H9 (cell line): ENCODE data around the gene LRRC40. TPM values are rescaled to one million over a fixed set of nuclear protein-coding genes. Genes with fewer than 3 reads are reported as not detected.

Source experiments
- DNase-seq: peaks from one replicate; pipeline ENCODE4 v3.0.0-alpha.2; 2017
- H2AFZ ChIP-seq: one replicate; pipeline ENCODE4 v1.6.1; 2013; ENCODE audit warnings: mild to moderate bottlenecking, low read length, control low read depth, moderate library complexity
- H2AK5ac ChIP-seq: 2 replicates; pipeline ENCODE4 v1.6.1; 2013; ENCODE audit warnings: low read length, control low read depth, mixed read lengths; ENCODE audit not compliant: insufficient read length
- H2BK120ac ChIP-seq: one replicate; pipeline ENCODE4 v1.6.1; 2013; ENCODE audit warnings: low read depth, mild to moderate bottlenecking, low read length, control low read depth, inconsistent platforms; ENCODE audit not compliant: poor library complexity, severe bottlenecking
- H2BK12ac ChIP-seq: 2 replicates; pipeline ENCODE4 v1.6.1; 2013; ENCODE audit warnings: low read length, control low read depth, mixed read lengths, low read depth; ENCODE audit not compliant: insufficient read length
- H2BK15ac ChIP-seq: 2 replicates; pipeline ENCODE4 v1.6.1; 2013; ENCODE audit warnings: low read depth, low read length, control low read depth
- H2BK20ac ChIP-seq: one replicate; pipeline ENCODE4 v1.6.1; 2013; ENCODE audit warnings: low read depth, mild to moderate bottlenecking, low read length, control low read depth, inconsistent platforms; ENCODE audit not compliant: poor library complexity, severe bottlenecking
- H2BK5ac ChIP-seq: 2 replicates; pipeline ENCODE4 v1.6.1; 2013; ENCODE audit warnings: low read length, control low read depth, mixed read lengths; ENCODE audit not compliant: insufficient read length
- H3K14ac ChIP-seq: 2 replicates; pipeline ENCODE4 v1.6.1; 2013; ENCODE audit warnings: low read length, control low read depth; ENCODE audit not compliant: insufficient read depth
- H3K18ac ChIP-seq: 2 replicates; pipeline ENCODE4 v1.6.1; 2013; ENCODE audit warnings: low read depth, mild to moderate bottlenecking, mixed read lengths, low read length, control low read depth; ENCODE audit not compliant: insufficient read length
- H3K23ac ChIP-seq: 2 replicates; pipeline ENCODE4 v1.6.1; 2013; ENCODE audit warnings: low read length, control low read depth, mixed read lengths, low read depth; ENCODE audit not compliant: insufficient read length
- H3K23me2 ChIP-seq: 2 replicates; pipeline ENCODE4 v1.6.1; 2013; ENCODE audit warnings: low read depth, mild to moderate bottlenecking, mixed read lengths, low read length, control low read depth; ENCODE audit not compliant: insufficient read length, poor library complexity, severe bottlenecking
- H3K27ac ChIP-seq: 2 replicates; pipeline ENCODE4 v1.5.1; 2013; ENCODE audit warnings: low read length, control low read depth, mixed read lengths, low read depth; ENCODE audit not compliant: insufficient read length
- H3K27me3 ChIP-seq: 2 replicates; pipeline ENCODE4 v1.6.1; 2013; ENCODE audit warnings: low read length, control low read depth, inconsistent platforms; ENCODE audit not compliant: insufficient read depth
- H3K4ac ChIP-seq: 2 replicates; pipeline ENCODE4 v1.6.1; 2013; ENCODE audit warnings: low read depth, mild to moderate bottlenecking, control low read depth, inconsistent platforms, low read length, moderate library complexity
- H3K4me1 ChIP-seq: 2 replicates; pipeline ENCODE4 v1.6.1; 2013; ENCODE audit warnings: low read length, control low read depth, inconsistent platforms; ENCODE audit not compliant: insufficient read depth
- H3K4me2 ChIP-seq: 2 replicates; pipeline ENCODE4 v1.6.1; 2013; ENCODE audit warnings: low read length, control low read depth, mixed read lengths; ENCODE audit not compliant: insufficient read length, insufficient read depth
- H3K56ac ChIP-seq: 2 replicates; pipeline ENCODE4 v1.6.1; 2013; ENCODE audit warnings: low read depth, mild to moderate bottlenecking, mixed read lengths, low read length, control low read depth; ENCODE audit not compliant: insufficient read length
- H3K79me1 ChIP-seq: 2 replicates; pipeline ENCODE4 v1.6.1; 2013; ENCODE audit warnings: low read depth, mild to moderate bottlenecking, moderate library complexity, low read length, control low read depth, inconsistent platforms; ENCODE audit not compliant: insufficient read depth, poor library complexity, severe bottlenecking
- H3K79me2 ChIP-seq: 2 replicates; pipeline ENCODE4 v1.6.1; 2013; ENCODE audit warnings: low read length, control low read depth, inconsistent platforms; ENCODE audit not compliant: insufficient read depth
- H3K9ac ChIP-seq: 2 replicates; pipeline ENCODE4 v1.6.1; 2013; ENCODE audit warnings: low read length, control low read depth, mixed read lengths; ENCODE audit not compliant: insufficient read length; ENCODE audit errors: extremely low read depth
- H3K9me3 ChIP-seq: one replicate; pipeline ENCODE4 v1.6.1; 2013; ENCODE audit warnings: low read depth, low read length, inconsistent platforms; ENCODE audit not compliant: control insufficient read depth
- H3T11ph ChIP-seq: one replicate; pipeline ENCODE4 v1.6.1; 2013; ENCODE audit warnings: mild to moderate bottlenecking, low read length, control low read depth, inconsistent platforms
- H4K20me1 ChIP-seq: one replicate; pipeline ENCODE4 v1.6.1; 2013; ENCODE audit not compliant: control insufficient read depth, insufficient read length, insufficient read depth
- H4K5ac ChIP-seq: 2 replicates; pipeline ENCODE4 v1.6.1; 2013; ENCODE audit warnings: low read depth, mild to moderate bottlenecking, mixed read lengths, low read length, control low read depth; ENCODE audit not compliant: insufficient read length
- H4K8ac ChIP-seq: replicated peaks from 2 replicates; pipeline ENCODE4 v1.6.1; 2013; ENCODE audit warnings: low read length, control low read depth, mixed read lengths, low read depth; ENCODE audit not compliant: insufficient read length
- H4K91ac ChIP-seq: 2 replicates; pipeline ENCODE4 v1.6.1; 2013; ENCODE audit warnings: low read depth, mild to moderate bottlenecking, moderate library complexity, mixed read lengths, low read length, control low read depth; ENCODE audit not compliant: insufficient read length
- H3K27ac Mint-ChIP-seq, 3 experiments: 2 replicates in 2 of 3; 3 replicates in 1 of 3; pipeline ENCODE4 v1.8.0; 2020 to 2021; ENCODE audit warnings: mixed read lengths in 3 of 3, mild to moderate bottlenecking in 1 of 3, moderate library complexity in 1 of 3
- H3K27me3 Mint-ChIP-seq: 2 replicates; pipeline ENCODE4 v1.8.0; 2021; ENCODE audit warnings: low read depth, mild to moderate bottlenecking, moderate library complexity, mixed read lengths
- H3K36me3 Mint-ChIP-seq, 3 experiments: 2 replicates in 2 of 3; 3 replicates in 1 of 3; pipeline ENCODE4 v1.8.0; 2020 to 2021; ENCODE audit warnings: low read depth in 3 of 3, mixed read lengths in 3 of 3; ENCODE audit not compliant: insufficient read depth in 1 of 3
- H3K4me1 Mint-ChIP-seq, 2 experiments: 2 replicates each; pipeline ENCODE4 v1.8.0; 2020; ENCODE audit warnings: mixed read lengths in 2 of 2
- H3K4me3 Mint-ChIP-seq, 2 experiments: 2 replicates in 1 of 2; 3 replicates in 1 of 2; pipeline ENCODE4 v1.8.0; 2020 to 2021; ENCODE audit warnings: mild to moderate bottlenecking in 2 of 2, mixed read lengths in 2 of 2, moderate library complexity in 1 of 2
- H3K9me3 Mint-ChIP-seq, 2 experiments: 2 replicates in 1 of 2; 3 replicates in 1 of 2; pipeline ENCODE4 v1.8.0; 2020; ENCODE audit warnings: mild to moderate bottlenecking in 2 of 2, mixed read lengths in 2 of 2, moderate library complexity in 1 of 2
- CTCF ChIP-seq: fragments of 200-600 bp; sonication (generic); conservative IDR thresholded peaks from 3 replicates; pipeline ENCODE4 v1.8.0; 2021; ENCODE audit warnings: antibody characterized with exemption, mild to moderate bottlenecking
- WGBS: extraction: QIAGEN DNeasy Blood & Tissue Kit; methylation state at CpG from one replicate; pipeline ENCODE4 v1.1.7; 2013; ENCODE audit warnings: missing lambda C conversion rate, low lambda C conversion rate, mixed read lengths; ENCODE audit not compliant: insufficient read length; ENCODE audit errors: extremely low coverage; 5-methylcytosine and 5-hydroxymethylcytosine counted together
- total RNA-seq: library from RNA; stranded (reverse); gene quantifications from 2 replicates; pipeline ENCODE4 v1.2.1, GENCODE V29; 2021

LRRC40 gene
- total RNA-seq, 1 experiment from 2014 or later = 27.6 TPM

- Histone ChIP-seq H3K56ac (no peak overlapping the region), H3K27ac (no peak overlapping the region), H4K5ac (no peak overlapping the region), H2BK5ac (no peak overlapping the region), H3K23ac (no peak overlapping the region), H2BK15ac (no peak overlapping the region), H3K23me2 (peaks cover 3% of the 10 kb centered on the region), H2BK20ac (no peak overlapping the region), H4K20me1 (no peaks in the 10 kb centered on the region), H3T11ph (no peak overlapping the region), H4K91ac (no peak overlapping the region), H3K14ac (no peak overlapping the region), H3K4me1 (no peaks in the 10 kb centered on the region), H2BK12ac (no peak overlapping the region), H3K27me3 (no peaks in the 10 kb centered on the region), H3K4me2 (peak overlapping the region; percentile 79), H3K18ac (no peak overlapping the region), H3K4ac (no peak overlapping the region), H3K79me1 (peaks cover 7% of the 10 kb centered on the region), H3K9ac (no peak overlapping the region), H2AFZ (no peak overlapping the region), H4K8ac (no peak overlapping the region), H2AK5ac (no peak overlapping the region), H2BK120ac (no peak overlapping the region), H3K79me2 (peaks cover 27% of the 10 kb centered on the region; the same call in 1 of the 2 replicates), H3K9me3 (no peaks in the 10 kb centered on the region)
- WGBS = no CpG with 5 or more reads among the region's 1 CpG
- Mint-ChIP-seq H3K4me3 (peak overlapping the region; percentile 99 to 100), H3K4me1 (peaks cover 12 to 17% of the 10 kb centered on the region in 2 experiments), H3K27ac (no peak overlapping the region), H3K9me3 (no peaks in the 10 kb centered on the region), H3K27me3 (no peaks in the 10 kb centered on the region), H3K36me3 (peaks cover 0 to 13% (median 10%) of the 10 kb centered on the region in 3 experiments)
- no peak for DNase-seq
- TF ChIP-seq CTCF = no peak
Measured at GRCh38 chr1:70204139-70204538, 1.2 kb downstream of the LRRC40 start.
